HG02678 (cell line): ENCODE results near the gene THSD7A.

ENCODE experiments used
- ATAC-seq: cut with Tn5 transposase; IDR thresholded peaks from one replicate; pipeline ENCODE4 v1.9.1; 2021; ENCODE audit warnings: mild to moderate bottlenecking, moderate library complexity; ENCODE audit not compliant: unreplicated experiment

THSD7A gene

GRCh38 chr7:11751315-11751714 is 80.7 kb downstream of the THSD7A start:
- no peak for ATAC-seq

GRCh38 chr7:11750191-11750590 is 81.8 kb downstream of the THSD7A start:
- ATAC-seq, result no peak

DNA sequence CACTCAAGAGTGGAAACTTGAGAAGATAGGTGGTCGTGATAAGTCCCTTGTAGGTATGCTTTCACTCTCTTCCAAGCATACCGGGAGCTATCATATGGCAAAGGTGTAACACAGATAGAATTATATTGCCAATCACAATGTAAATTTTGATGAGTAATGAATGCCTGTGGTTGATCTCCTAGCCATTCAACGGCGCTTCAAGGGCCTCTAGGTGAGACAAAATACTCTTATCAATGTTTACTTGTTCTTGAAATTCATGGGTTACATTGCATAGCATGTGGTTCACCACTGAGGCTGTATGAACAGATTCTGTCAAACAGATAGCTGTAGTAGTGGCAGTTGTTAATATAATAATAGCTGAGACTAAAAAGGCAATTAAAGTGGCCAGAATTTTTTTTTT is 82.4 kb downstream of the THSD7A start:
- ATAC-seq, result no peak

GRCh38 chr7:11748884-11749283 is 83.1 kb downstream of the THSD7A start:
- ATAC-seq, result no peak

DNA sequence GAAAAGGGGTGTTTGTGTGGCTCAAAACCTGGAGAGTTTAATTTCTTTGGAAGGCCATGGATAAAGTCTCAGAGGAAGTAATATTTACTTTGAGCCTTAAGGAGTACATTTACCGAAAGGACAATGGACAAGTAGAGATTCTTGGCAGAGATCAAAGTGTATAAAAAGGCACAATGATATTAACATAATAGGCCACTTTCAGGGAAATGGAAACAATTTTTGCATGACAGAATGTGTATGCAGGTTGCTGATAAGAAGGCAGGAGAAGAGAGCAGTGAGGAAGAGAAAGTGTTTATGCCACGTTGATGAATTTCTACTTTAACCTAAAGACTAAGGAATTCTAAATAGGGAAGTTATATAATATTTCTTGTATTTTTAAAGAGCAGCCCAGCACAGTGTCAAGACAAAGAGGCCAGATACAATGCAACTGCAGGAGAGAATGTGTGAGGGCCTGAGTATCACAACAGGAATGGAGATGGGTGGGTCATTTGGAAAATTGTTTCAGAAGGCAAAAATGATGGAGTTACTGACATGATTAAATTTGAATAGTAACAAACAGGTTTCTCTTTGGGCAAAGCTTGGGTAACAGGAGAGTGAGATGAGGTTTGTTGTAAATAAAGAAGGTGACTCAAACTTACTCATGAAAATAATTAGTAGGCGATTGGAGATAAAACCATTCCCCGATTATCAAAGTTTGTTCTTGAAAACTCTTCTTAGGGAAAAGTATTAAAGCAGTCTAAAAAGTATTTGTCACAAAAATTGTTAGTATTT is 84.1 kb downstream of the THSD7A start:
- no peak for ATAC-seq

- ATAC-seq, result no peak
Observed at GRCh38 chr7:11746591-11746990, 85.4 kb downstream of the THSD7A start.

DNA sequence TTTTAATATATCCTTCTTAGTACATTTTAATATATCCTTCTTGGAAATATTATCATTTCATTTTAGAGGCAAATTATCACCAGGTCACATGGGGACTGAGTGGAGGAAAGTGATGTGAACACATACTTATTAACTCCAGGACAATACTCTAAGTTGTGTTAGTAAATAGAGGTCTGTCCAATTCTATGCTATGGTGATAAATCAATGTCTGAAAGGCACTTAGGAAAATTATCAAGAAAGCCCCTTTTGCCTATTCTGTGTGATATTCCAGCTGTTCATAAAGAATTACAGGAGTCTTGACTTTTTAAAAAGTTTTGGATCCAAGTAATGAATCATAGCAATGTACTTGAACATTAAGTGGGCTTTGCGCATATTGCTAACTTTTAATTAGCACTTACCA is 88.5 kb downstream of the THSD7A start:
- no peak for ATAC-seq

- no peak for ATAC-seq
Observed at GRCh38 chr7:11743016-11743415, 89.0 kb downstream of the THSD7A start.

DNA sequence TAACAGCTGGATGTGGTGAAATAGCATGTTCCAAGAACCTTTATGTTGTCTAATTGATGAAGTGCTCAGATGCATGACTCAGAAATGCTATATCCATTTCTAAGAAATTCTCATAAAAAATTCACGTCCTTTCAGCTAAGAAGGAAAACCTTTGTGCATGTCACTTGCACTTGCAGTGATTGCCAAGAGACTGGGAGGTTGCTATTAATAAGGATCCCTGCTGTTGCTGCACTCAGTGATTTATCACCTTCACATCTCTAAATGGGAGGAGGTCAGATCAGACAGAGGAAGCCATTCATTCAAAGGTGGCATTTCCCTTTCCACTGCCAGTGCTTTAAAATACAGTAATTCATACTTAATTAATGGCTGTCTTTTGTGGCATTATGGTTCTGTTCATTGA is 89.5 kb downstream of the THSD7A start:
- ATAC-seq, result no peak

DNA sequence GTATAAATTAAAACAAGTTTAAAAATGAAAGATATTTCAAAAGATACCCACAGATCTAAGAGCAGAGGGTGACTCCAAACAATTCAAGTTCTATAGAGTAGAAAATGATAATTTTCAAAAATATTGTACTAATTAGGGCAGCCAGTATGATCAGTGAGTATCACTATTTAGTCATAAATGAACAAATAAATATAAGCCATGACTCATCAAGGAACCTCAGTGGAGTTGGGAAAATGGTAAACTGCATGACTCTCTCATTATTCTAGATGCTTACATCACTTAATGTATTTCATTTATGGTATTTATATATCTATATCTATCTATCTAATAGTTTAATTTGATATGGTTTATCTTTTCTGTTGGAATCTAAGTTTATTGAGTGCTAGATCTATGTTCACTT is 94.3 kb downstream of the THSD7A start:
- ATAC-seq, result no peak

GRCh38 chr7:11732207-11732606 is 99.8 kb downstream of the THSD7A start:
- no peak for ATAC-seq

GRCh38 chr7:11730725-11731124 is 101.3 kb downstream of the THSD7A start:
- no peak for ATAC-seq

- no peak for ATAC-seq
Observed at GRCh38 chr7:11727864-11728263, 104.1 kb downstream of the THSD7A start.

- ATAC-seq, result no peak
Observed at GRCh38 chr7:11726794-11727155, 105.2 kb downstream of the THSD7A start.

- ATAC-seq, result no peak
Observed at GRCh38 chr7:11726001-11726793, 105.8 kb downstream of the THSD7A start.

DNA sequence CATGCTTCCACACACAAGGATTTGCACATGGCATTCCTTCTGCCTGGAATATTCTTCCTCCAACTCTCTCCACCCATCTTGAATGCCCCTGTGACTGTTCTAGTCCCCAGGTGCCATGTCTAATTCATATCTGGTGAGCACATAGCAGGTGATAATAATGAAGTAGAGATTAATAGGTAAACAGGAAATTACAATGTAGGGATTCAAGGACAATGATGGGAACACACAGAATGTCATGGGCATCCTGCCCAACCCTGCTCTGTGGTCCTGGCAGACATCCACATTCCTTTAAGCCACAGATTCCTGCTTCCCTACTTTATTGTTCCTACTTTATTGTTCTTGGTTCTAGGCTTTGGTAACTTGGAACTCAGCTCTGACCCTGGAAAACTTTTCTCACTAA is 115.8 kb downstream of the THSD7A start:
- ATAC-seq, result no peak

- ATAC-seq, result no peak
Observed at GRCh38 chr7:11714676-11715075, 117.3 kb downstream of the THSD7A start.

GRCh38 chr7:11714205-11714604 is 117.8 kb downstream of the THSD7A start:
- ATAC-seq, result no peak

GRCh38 chr7:11713352-11713751 is 118.6 kb downstream of the THSD7A start:
- ATAC-seq, result no peak

- no peak for ATAC-seq
Observed at GRCh38 chr7:11710377-11710776, 121.6 kb downstream of the THSD7A start.

GRCh38 chr7:11709196-11709595 is 122.8 kb downstream of the THSD7A start:
- no peak for ATAC-seq

- no peak for ATAC-seq
Observed at GRCh38 chr7:11707606-11708193, 124.3 kb downstream of the THSD7A start.
